GM21447 (cell line): ENCODE data around the gene DUSP28.
A peak's percentile ranks its signal among the peaks of the same experiment; 100 is the strongest.
"Not testable (repeated sequence)": the region's sequence is repeated elsewhere in the genome, so short reads cannot be mapped to it uniquely, and the experiment has no call there.

Experiments
- ATAC-seq: cut with Tn5 transposase; IDR thresholded peaks from one replicate; pipeline ENCODE4 v1.9.1; 2021; ENCODE audit not compliant: unreplicated experiment

Gene DUSP28

DNA sequence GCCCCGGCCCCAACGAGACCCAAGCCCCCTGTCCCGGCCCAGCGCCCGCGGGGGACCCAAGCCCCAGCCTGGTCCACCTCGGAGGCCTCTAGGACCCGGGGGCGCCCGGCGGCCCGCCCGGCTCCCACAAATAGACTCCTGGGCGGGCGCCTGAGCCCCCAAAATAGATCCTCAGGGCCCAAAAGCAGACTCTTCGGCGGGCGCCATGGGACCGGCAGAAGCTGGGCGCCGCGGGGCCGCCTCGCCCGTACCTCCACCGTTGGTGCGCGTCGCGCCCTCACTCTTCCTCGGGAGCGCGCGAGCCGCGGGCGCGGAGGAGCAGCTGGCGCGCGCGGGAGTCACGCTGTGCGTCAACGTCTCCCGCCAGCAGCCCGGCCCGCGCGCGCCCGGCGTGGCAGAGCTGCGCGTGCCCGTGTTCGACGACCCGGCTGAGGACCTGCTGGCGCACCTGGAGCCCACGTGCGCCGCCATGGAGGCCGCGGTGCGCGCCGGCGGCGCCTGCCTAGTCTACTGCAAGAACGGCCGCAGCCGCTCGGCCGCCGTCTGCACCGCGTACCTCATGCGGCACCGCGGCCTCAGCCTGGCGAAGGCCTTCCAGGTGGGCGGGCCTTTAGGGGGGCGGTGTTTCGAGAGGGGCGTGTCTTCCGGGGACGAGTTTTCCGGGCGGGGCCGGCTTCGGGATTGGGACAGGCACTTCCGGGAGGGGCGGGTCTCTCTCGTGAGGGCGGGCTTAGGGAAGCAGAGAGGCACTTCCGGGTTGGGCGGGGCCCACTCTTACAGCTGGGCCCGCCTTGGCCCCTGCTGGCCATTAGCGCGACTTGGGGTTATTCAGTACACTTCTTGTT, 545 bp downstream of the DUSP28 start:
- ATAC-seq = peak; percentile 58

DNA sequence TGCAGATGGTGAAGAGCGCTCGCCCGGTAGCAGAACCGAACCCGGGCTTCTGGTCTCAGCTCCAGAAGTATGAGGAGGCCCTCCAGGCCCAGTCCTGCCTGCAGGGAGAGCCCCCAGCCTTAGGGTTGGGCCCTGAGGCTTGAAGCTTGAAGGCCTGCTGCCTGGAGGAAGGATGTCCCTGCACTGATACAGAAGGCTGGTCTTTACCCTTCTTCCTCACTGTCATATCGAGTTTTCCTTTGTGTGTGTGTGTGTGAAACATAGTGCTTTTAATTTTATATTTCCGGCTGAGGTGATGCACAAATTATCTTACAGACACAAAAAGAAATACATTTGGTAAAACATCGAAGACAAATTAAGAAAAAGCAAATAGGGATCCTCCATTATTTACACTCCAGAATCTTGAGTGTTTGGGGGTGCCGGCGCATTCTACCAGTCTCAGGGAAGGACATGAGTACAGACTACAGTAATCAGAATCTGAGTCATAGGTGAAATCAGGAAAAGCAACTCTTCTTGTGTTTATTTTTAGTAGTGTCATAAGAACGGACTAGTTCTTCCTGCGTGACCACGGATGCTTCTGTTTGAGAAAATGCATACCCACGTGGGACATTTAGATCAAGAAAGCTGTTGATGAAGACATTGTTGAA, 1.3 kb downstream of the DUSP28 start:
- peak; percentile 0 for ATAC-seq

DNA sequence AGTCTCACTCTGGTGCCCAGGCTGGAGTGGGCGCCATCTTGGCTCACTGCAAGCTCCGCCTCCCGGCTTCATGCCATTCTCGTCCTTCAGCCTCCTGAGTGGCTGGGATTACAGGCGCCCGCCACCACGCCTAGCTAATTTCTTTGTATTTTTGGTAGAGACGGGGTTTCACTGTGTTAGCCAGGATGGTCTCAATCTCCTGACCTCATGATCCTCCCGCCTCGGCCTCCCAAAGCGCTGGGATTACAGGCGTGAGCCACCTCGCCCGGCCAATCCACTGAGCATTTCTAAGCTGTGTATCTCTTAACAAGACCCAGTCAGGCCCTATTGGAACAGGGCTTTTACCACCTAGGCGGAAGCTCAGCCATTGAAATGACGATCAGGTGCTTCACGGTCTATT, 3.1 kb downstream of the DUSP28 start:
- not testable (repeated sequence) for ATAC-seq

DNA sequence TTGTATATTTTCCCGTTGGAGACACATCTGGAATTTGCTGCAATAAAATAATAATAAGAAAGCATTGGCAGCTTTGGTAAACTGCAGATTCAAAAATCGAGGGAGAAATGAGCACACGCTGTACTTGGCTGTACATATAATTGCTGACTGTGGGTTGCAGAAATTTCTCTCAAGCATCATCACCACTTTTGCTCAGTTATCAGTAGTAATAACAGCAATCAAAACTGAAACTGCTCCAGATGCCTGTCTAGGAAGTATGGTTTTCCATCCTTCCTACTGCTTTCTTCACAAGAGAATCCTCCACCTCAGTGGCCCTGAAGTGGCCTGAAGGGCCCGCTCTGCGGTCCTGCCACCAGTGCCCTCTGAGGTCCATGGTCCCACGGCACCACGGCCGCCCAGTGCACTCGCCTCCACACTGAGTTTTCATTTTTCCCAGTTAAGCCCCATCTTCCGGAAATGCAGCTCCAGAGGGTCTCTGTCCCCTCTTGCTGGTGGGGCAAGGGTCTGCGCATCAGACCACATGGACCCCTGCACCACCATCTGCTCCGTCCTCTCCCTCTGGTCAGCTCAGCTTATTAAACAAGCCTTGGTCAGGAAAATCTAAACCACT, 3.9 kb downstream of the DUSP28 start:
- ATAC-seq = no peak

DNA sequence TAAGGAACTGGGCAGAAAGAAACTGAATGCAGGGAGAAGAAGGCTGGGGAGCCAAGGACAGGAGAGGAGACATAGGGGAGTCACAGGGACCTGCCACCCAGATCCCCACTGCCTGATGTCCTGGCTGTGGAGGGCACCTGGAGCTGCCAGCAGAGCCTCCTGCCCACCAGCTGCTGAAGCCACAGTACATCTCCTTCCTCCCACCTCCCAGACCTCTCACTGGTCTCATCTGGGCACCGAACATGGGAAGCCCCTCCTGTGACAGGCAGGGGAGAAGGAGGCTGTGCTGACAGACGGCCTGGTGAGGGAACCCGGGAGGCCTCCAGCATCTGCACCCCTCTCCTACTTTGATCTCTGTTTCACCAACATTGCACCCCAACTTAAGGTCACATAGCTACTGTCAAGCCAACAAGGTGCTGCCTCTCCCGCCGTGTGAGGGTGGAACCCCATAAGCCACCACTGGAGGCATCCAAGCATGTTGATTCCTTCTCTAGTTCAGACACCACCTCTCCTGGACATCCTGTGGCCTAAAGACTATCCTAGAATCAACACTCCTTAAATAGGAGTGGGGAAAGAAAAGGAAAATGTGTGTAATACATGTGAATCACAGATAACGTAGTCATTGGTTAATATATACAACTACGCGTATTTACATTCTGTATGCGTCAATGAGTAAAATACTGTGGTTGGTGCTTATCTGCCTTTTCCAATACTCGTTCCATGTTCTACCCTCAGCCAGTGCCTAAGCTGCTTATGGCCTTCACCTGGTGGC, 4.6 kb downstream of the DUSP28 start:
- ATAC-seq = no peak

DNA sequence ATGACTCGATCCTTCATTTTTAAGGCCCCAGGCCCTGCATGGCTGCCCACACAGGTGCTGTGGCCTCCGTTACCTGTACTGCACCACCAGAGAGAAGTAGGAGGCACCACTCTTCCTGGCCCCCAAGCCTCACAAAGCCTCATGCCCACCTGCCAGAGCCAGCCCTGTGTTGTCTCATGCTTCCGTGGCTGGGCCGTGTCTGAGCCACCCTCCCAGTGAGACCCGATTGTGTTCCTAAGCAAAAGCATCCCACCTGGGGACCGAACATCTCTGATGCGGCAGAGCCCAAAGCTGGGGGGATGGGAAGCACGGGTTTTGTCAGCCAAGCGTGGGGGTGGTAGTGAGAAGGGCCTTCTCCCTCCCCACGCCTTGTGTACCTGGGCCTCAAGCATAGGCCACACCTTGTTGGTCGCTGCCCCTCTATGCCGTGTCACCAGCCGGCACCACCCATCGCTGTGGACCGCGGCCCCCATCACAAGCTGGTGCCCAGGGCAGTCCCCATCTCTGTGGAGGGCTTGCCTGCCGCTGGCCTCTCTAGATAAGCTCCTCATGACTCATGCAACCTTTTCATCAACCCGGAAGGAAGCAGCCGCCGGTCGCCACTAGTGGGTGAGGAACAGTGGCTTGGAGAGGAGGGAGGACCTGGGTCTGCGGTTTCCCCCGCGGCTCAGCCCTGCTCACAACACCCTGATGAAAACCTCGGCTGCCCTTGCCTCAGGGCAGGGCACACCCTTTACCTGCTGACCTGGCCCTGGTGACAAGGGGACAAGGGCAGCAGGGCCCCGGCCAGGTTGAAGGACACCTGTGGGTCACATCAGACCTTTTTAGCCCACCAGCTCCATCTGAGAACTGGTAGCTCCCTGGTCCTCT, 5.4 kb downstream of the DUSP28 start:
- ATAC-seq = peak; percentile 35

DNA sequence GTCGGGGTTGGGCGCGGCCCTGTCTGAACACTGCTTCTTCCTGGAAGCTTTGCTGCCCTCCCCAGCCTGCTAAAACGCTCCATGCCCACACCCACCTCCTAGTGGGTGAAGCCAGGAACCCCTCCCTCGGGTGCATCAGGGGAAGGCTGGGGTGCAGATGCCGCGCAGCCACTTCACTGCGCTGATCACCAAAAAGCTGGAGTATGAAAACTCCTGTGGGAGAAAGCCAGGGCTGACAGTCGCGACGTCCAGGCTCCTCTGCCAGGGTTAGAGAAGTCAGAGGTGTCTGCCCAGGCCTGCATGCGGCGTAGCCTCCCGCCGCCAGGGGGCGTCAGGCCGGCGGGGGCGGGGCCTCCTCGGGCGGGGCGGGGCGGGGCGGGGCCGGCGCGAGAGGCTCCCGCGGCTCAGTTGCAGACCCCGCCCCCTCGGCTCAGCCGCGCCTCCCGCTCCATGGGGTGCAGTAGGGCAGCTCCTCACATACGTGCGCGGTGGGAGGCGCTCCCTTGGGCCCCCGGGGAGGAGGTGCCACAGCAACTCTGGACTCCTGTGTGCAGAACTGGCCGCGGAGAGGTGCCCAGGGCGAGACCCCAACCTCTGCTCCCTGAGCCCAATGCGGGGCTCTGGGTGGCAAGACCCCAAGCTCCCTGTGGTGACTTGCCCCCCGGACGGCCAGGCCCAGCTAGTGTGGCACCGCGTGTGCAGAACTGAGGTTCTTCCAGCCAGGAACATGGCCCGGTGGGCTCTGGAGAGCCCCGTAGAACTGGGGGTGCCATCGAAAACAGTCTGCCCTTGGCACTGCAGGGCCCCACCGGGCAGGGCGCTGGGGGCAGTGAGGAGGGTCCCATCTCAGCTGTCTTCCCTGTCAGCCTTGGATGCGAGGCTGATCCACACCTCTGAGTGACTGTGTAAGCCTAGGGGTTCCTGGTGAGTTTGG, 6.3 kb downstream of the DUSP28 start:
- ATAC-seq = peak; percentile 39

DNA sequence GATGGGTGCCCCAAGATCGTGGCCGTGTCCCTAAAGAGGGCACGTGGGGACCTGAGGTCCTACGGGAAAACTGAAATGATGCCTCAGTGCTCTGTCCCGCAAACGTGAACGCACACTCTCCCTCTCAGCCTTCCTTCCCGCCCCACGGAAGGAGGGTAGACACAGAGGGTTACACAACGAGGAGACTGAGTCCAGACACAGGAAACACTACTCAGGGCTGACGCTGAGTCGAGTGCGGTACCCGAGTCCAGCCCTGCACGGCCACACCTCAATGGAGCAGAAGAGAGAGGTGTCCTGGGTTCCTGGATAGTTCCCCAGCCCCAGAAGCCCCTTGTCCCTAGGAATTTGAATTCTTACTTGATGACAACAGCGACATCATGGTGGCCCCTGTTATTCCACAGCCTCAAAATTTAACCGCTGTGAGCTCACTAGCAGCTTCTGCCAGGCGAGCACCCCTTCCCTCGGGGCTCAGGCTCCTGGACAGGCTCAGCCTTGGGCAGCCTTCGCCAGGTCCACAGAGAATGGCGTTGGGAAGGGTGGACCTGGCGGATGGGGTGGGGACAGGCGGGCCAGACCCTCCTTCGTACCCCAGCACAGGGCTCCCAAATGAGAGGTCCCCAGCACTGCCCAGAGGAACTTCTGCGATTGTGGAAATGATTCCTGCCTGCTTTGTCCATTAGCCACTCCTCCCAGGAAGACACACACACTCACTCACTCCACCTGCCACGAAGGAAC, 7.1 kb downstream of the DUSP28 start:
- ATAC-seq = no peak

DNA sequence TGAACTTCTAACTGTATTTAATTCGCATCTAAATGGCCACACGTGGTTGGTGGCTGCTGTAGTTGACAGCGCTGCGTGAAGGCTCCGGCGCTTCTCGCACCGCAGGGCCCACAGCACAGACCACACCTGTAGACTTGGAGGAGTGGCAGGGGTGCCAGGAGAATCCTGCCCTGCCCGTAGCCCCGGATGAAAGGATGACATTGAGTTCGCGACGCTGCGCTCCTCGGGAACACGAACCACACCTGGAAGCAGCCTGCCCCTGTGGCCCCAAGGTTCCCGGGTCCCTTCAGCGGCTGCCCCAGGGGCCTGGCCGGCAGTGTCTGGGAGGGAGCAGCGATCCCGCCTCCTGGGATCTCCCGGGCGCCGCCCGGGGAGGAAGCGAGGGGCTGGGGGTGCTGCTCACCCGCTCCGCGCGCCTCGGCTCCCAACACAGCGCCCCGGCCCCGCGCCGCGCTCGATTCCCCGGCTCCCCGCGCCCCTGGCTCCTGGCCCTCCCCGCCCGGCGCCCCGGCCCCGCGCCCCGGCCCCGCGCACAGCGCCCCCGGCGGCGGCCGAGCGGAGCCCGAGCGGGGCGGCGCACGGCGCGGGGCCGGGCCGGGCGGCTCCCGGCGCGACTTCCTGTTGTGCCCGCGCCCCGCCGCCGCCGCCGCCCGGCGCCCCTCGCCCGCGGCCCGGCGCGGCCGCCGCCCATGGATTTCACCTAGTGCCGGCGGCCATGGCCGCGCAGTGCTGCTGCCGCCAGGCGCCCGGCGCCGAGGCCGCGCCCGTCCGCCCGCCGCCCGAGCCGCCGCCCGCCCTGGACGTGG, 7.9 kb downstream of the DUSP28 start, which contains the start of gene RNPEPL1:
TSS of gene RNPEPL1 (plus strand) at position 613 of the 806 bp plus-strand sequence. CDS start at position 716, 103 bp downstream.
- ATAC-seq = no peak

DNA sequence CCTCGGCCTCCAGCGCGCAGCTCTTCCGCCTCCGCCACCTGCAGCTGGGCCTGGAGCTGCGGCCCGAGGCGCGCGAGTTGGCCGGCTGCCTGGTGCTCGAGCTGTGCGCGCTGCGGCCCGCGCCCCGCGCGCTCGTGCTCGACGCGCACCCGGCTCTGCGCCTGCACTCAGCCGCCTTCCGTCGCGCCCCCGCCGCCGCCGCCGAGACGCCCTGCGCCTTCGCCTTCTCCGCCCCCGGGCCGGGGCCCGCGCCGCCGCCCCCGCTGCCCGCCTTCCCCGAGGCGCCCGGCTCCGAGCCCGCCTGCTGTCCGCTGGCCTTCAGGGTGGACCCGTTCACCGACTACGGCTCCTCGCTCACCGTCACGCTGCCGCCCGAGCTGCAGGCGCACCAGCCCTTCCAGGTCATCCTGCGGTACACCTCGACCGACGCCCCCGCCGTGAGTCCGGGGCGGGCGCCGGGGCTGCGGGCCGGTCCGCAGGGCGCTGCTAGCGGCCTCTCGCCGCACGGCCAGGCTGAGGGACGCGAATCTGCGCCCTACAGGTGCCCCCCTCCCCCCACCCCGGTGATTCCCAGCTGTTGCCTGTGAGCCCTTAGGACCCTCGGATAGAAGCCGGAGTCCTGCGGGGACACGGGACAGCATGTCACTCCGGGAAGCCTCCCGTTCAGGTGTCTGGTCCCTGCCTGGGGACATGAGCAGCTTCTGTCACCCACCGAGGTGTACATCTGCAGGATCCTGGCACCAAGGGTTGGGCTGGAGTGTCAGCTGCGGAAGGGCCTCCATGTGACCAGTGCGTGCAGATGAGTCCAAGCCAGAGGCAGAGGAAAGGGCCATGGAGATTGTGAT, 8.7 kb downstream of the DUSP28 start:
- no peak for ATAC-seq

DNA sequence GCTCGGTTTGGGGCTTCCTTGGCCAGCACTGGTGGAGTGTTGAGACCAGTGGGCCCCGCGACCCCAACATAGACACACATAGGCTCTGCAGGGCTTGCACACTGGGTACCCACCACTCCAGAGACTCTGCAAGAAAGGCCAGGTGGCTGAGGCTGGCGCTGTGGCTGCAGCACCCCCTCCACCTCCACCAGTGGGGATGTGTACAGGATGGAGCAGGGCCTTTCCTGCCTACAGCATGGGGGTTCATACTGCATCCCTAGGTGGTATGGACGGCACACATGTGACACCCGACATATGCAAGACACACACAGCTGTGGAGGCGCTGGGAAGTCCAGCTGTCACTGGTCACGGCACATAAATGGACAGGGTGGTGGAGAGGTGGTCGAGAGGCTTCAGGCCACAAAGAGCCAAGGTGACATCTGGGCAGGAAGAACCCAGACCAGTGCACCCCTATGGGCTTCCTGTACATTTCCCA, 9.4 kb downstream of the DUSP28 start:
- no peak for ATAC-seq

DNA sequence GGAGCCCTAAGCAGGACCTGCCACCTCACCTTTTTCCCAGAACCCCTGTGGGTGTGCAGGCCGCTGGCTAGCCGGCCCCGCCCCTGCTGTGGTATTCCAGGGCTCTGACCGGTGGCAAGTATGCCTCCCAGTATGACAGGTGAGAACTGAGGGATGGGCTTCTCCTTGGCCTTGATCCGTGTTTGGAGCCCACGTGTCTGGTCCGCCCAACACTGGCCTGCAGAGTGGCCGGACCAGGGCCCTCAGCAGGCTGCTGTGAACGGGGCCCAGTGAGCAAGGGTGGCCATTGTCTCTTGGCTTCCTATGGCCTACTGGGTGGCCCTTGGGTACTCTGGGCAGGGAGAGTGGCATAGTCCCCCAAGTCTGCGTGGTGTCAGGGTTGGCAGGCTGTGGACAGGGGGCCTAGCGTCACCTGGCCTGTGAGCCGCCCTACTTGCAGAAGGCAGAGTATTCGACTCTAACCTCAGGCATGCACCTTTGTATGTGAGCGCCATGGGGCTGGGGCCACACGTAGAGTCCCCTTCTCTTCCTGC, 9.9 kb downstream of the DUSP28 start:
- no peak for ATAC-seq

DNA sequence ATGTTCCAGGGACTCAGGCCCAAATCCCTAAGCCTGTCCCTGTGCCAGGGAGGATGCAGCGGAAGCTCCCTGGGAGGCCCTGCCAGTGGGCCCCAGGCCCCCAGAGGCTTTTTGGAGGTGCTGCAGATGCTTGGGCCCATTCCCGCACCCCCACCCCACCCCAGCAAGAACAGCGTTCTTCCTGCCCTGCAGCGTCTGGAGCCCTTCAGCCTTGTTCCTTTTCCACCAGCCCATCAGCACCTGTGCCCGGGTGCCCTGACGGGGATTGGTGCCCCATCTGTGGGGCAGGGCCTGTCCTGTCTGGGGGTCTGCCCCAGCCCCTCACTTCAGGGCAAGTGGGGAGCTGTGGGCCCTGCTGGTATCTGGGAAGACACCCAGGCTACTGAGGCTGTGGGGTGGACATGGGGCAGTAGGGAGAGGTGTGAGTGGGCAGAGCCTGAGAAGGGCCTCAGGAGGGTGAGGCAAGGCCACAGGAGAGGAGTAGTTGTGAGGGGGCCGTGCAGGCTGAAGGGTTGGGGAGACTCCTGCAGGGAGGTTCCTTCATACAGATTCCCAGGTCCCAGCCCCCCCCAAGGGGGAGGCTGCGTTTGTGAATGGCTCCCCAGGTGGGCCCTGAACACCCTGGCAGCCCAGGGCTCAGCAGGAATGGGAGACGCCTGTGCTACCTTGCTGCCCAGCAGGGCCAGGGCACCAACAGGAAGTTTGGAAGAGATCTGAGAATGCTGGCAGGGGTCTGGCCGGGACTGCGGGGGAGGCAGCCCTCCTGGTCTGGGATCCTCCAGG, 10.6 kb downstream of the DUSP28 start:
- ATAC-seq = no peak

DNA sequence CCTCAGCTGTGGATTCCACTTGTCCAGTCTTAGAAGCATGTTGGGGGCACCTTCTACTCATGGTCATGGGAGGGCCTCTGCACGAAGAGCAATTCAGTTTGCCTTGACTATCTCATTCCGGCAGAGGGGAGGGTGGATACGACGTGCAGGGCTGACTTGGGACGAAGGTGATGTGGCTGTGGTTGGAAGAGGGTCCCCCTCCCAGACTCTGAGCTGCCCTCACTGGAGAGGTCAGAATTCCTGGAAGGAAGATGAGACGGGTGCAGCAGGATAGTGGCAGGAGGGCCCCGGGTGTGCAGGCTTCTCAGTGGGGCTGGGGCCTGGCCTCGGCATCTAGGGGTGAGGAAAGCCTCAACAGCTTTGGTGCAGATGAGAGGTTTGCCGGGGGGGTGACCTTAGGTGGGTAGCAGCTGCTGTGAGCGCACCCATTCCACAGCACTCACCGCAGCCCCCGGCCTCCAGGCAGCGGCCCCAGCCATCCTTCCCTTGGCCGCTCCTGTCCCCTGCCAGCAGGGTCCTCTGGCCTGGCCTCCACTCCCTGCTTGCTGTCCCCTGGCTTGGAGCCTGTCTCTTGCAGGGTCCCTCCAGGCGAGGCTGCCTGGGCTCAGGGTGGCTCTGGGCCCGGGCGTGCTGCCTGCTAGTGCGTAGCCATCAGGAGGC, 11.3 kb downstream of the DUSP28 start:
- no peak for ATAC-seq
